ENCODE data around the gene PRICKLE4. TPM values are rescaled to one million over a fixed set of nuclear protein-coding genes. Genes with fewer than 3 reads are reported as not detected.

PRICKLE4 gene
- total and polyA plus RNA-seq, 2 of the 13 experiments (the other 11 are each of a cell fraction or from before 2014, with no cell fraction given) = 0.92 to 1.2 TPM

DNA sequence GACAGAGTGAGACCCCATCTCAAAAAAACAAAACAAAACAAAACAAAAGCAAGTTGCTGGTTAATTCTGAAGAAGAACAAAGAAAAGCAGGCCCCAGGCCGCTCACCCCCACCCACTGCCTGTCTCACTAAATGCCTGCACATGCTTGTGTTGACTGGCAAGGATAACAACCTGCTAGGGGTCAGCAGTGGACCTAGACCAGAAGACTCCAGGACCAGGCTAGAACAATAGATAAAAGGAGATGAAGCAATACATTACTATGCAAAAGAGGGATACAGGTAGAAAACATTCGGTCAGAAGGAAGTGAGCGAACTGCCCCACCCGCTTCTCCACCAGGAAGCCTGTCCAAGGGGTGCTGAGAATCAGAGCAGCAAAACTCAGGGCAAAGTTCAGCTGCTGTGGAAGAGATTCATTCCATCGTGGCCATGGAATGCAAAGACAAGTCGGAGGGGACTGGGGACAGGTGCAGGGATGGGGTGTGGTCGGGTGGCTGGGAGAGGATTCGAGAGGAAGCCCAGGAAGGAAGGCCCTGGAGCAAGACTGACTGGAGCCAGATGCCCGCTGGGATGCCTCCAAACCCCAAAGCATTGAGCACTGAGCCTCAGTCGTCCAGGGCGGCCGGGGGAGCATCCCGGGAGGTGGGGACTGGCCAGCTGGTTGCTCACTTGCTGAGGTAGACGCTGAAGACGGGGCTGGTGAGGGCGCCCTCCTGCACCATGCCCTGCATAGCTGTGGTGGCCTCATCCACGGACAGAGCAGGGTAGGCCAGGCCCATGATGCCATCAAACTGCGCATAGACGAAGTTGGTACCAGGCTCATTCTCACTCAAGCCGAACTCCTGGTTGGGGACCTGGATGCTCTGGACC is 38.7 kb upstream of the PRICKLE4 start (continued):
- no peak for TF ChIP-seq EZH2 (conservative IDR thresholded peaks at IDR 0.05; ENCODE audit: low read depth, low read length)
- TF ChIP-seq, protein P1, sequence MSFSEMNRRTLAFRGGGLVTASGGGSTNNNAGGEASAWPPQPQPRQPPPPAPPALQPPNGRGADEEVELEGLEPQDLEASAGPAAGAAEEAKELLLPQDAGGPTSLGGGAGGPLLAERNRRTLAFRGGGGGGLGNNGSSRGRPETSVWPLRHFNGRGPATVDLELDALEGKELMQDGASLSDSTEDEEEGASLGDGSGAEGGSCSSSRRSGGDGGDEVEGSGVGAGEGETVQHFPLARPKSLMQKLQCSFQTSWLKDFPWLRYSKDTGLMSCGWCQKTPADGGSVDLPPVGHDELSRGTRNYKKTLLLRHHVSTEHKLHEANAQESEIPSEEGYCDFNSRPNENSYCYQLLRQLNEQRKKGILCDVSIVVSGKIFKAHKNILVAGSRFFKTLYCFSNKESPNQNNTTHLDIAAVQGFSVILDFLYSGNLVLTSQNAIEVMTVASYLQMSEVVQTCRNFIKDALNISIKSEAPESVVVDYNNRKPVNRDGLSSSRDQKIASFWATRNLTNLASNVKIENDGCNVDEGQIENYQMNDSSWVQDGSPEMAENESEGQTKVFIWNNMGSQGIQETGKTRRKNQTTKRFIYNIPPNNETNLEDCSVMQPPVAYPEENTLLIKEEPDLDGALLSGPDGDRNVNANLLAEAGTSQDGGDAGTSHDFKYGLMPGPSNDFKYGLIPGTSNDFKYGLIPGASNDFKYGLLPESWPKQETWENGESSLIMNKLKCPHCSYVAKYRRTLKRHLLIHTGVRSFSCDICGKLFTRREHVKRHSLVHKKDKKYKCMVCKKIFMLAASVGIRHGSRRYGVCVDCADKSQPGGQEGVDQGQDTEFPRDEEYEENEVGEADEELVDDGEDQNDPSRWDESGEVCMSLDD (CRISPR knock-in tag; IDR thresholded peaks at IDR 0.05; ENCODE audit: borderline replicate concordance) = no peak
- no peak for TF ChIP-seq MED13 (CRISPR knock-in tag; IDR thresholded peaks at IDR 0.05)
- no peak for TF ChIP-seq ZNF841 (CRISPR knock-in tag; IDR thresholded peaks at IDR 0.05; ENCODE audit: borderline replicate concordance)
- no peak for TF ChIP-seq NFYB (CRISPR knock-in tag; IDR thresholded peaks at IDR 0.05)
- no peak for TF ChIP-seq CHD4 (IDR thresholded peaks at IDR 0.05; ENCODE audit: borderline replicate concordance, low read length)
- TF ChIP-seq SMAD3 (CRISPR knock-in tag; IDR thresholded peaks at IDR 0.05) = no peak
- TF ChIP-seq, protein P2, sequence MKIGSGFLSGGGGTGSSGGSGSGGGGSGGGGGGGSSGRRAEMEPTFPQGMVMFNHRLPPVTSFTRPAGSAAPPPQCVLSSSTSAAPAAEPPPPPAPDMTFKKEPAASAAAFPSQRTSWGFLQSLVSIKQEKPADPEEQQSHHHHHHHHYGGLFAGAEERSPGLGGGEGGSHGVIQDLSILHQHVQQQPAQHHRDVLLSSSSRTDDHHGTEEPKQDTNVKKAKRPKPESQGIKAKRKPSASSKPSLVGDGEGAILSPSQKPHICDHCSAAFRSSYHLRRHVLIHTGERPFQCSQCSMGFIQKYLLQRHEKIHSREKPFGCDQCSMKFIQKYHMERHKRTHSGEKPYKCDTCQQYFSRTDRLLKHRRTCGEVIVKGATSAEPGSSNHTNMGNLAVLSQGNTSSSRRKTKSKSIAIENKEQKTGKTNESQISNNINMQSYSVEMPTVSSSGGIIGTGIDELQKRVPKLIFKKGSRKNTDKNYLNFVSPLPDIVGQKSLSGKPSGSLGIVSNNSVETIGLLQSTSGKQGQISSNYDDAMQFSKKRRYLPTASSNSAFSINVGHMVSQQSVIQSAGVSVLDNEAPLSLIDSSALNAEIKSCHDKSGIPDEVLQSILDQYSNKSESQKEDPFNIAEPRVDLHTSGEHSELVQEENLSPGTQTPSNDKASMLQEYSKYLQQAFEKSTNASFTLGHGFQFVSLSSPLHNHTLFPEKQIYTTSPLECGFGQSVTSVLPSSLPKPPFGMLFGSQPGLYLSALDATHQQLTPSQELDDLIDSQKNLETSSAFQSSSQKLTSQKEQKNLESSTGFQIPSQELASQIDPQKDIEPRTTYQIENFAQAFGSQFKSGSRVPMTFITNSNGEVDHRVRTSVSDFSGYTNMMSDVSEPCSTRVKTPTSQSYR (CRISPR knock-in tag; IDR thresholded peaks at IDR 0.05; ENCODE audit: borderline replicate concordance) = 0 out of 2 replicates have a peak, but pooled peaks have one; percentile 44
- TF ChIP-seq KMT2A (CRISPR knock-in tag; IDR thresholded peaks at IDR 0.05) = no peak
- no peak for TF ChIP-seq ZSCAN20 (CRISPR knock-in tag; IDR thresholded peaks at IDR 0.05; ENCODE audit: borderline replicate concordance)
- TF ChIP-seq ZNF761 (CRISPR knock-in tag; conservative IDR thresholded peaks at IDR 0.05) = no peak
- TF ChIP-seq HHEX (CRISPR knock-in tag; IDR thresholded peaks at IDR 0.05) = no peak
- no peak for TF ChIP-seq GTF2F1 (IDR thresholded peaks at IDR 0.05; ENCODE audit: low read length)
- no peak for TF ChIP-seq ZNF232 (CRISPR knock-in tag; IDR thresholded peaks at IDR 0.05; ENCODE audit: borderline replicate concordance)
- TF ChIP-seq SP140L (CRISPR knock-in tag; IDR thresholded peaks at IDR 0.05; ENCODE audit: borderline replicate concordance) = no peak
- TF ChIP-seq, protein P3, sequence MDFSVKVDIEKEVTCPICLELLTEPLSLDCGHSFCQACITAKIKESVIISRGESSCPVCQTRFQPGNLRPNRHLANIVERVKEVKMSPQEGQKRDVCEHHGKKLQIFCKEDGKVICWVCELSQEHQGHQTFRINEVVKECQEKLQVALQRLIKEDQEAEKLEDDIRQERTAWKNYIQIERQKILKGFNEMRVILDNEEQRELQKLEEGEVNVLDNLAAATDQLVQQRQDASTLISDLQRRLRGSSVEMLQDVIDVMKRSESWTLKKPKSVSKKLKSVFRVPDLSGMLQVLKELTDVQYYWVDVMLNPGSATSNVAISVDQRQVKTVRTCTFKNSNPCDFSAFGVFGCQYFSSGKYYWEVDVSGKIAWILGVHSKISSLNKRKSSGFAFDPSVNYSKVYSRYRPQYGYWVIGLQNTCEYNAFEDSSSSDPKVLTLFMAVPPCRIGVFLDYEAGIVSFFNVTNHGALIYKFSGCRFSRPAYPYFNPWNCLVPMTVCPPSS (IDR thresholded peaks at IDR 0.05) = no peak
- TF ChIP-seq ZSCAN21 (CRISPR knock-in tag; IDR thresholded peaks at IDR 0.05; ENCODE audit: borderline replicate concordance) = no peak
- no peak for TF ChIP-seq ZNF878 (CRISPR knock-in tag; IDR thresholded peaks at IDR 0.05)
- peak; percentile 59 for TF ChIP-seq HOXA3 (CRISPR knock-in tag; IDR thresholded peaks at IDR 0.05)
- 0 out of 2 replicates have a peak, but pooled peaks have one; percentile 29 for TF ChIP-seq SALL2 (CRISPR knock-in tag; IDR thresholded peaks at IDR 0.05)
- TF ChIP-seq ZNF720 (CRISPR knock-in tag; IDR thresholded peaks at IDR 0.05) = no peak
- 0 out of 2 replicates have a peak, but pooled peaks have one; percentile 29 for TF ChIP-seq RFXANK (CRISPR knock-in tag; IDR thresholded peaks at IDR 0.05)
- no peak for TF ChIP-seq ZNF543 (CRISPR knock-in tag; IDR thresholded peaks at IDR 0.05)
- TF ChIP-seq TBP (CRISPR knock-in tag; IDR thresholded peaks at IDR 0.05) = no peak
- no peak for TF ChIP-seq ZNF652 (CRISPR knock-in tag; IDR thresholded peaks at IDR 0.05; ENCODE audit: borderline replicate concordance, low read depth)
- TF ChIP-seq SAP130 (CRISPR knock-in tag; IDR thresholded peaks at IDR 0.05; ENCODE audit: low read depth) = peak; percentile 68

All from HepG2 (cell line).